HepG2 (cell line): ENCODE data around the gene DTNA. TPM values are rescaled to one million over a fixed set of nuclear protein-coding genes. Genes with fewer than 3 reads are reported as not detected.

Source experiments
- HNRNPH1 ChIP-seq: fragments of 200-400 bp; formaldehyde crosslinking; optimal IDR thresholded peaks from 2 replicates; pipeline ENCODE3; 2017; ENCODE audit warnings: mild to moderate bottlenecking, low read depth, low read length
- HOXA7 ChIP-seq: sonication (generic); formaldehyde crosslinking; IDR thresholded peaks from 2 replicates; pipeline ENCODE4 v1.8.1; 2022; ENCODE audit warnings: mild to moderate bottlenecking, missing genetic modification reagents, moderate library complexity
- ISL2 ChIP-seq: sonication (generic); formaldehyde crosslinking; IDR thresholded peaks from 2 replicates; pipeline ENCODE4 v1.5.0; 2020; ENCODE audit warnings: missing genetic modification reagents
- PRPF4 ChIP-seq: fragments of 200-400 bp; formaldehyde crosslinking; IDR thresholded peaks from 2 replicates; pipeline ENCODE4 v1.6.1; 2016; ENCODE audit warnings: low read length, low read depth; ENCODE audit not compliant: poor library complexity, severe bottlenecking
- SNAPC2 ChIP-seq: sonication (generic); formaldehyde crosslinking; IDR thresholded peaks from 2 replicates; pipeline ENCODE4 v1.8.1; 2022; ENCODE audit warnings: mild to moderate bottlenecking, missing genetic modification reagents
- SYNCRIP ChIP-seq: fragments of 200-400 bp; formaldehyde crosslinking; IDR thresholded peaks from 2 replicates; pipeline ENCODE4 v1.6.1; 2018; ENCODE audit warnings: mild to moderate bottlenecking, low read depth, low read length; ENCODE audit not compliant: insufficient read depth
- TP53 ChIP-seq: sonication (generic); formaldehyde crosslinking; conservative IDR thresholded peaks from 2 replicates; pipeline ENCODE4 v1.4.0; 2020; ENCODE audit warnings: missing genetic modification reagents
- ZBTB42 ChIP-seq: sonication (generic); formaldehyde crosslinking; IDR thresholded peaks from 2 replicates; pipeline ENCODE4 v1.5.0; 2020; ENCODE audit warnings: mild to moderate bottlenecking, missing genetic modification reagents
- ZNF225 ChIP-seq: sonication (generic); formaldehyde crosslinking; IDR thresholded peaks from 2 replicates; pipeline ENCODE4 v1.4.0; 2020; ENCODE audit warnings: mild to moderate bottlenecking, missing genetic modification reagents
- ZNF501 ChIP-seq: sonication (generic); formaldehyde crosslinking; IDR thresholded peaks from 2 replicates; pipeline ENCODE4 v1.5.1; 2020; ENCODE audit warnings: mild to moderate bottlenecking, moderate library complexity, missing genetic modification reagents
- ZNF660 ChIP-seq: sonication (generic); formaldehyde crosslinking; IDR thresholded peaks from 2 replicates; pipeline ENCODE4 v1.5.1; 2020; ENCODE audit warnings: mild to moderate bottlenecking, low read depth, missing genetic modification reagents, borderline replicate concordance
- ZNF724P ChIP-seq: sonication (generic); formaldehyde crosslinking; IDR thresholded peaks from 2 replicates; pipeline ENCODE4 v1.8.0; 2022; ENCODE audit warnings: missing genetic modification reagents, borderline replicate concordance
- polyA plus RNA-seq, 8 experiments: library from polyadenylated mRNA; depleted of rRNA in 3 of 8; stranded (reverse) in 7 of 8; unstranded in 1 of 8; fragments of >200 nt; fragmentation: Illumina TruSeq in 4 of 8; extraction: Trizol in 4 of 8; gene quantifications; 2 replicates each; pipeline versions ENCODE4 v1.2.1 to v1.2.3, GENCODE V29; 2011 to 2016; ENCODE audit warnings: low read depth in 4 of 8, missing spikeins in 1 of 8, mixed read lengths in 1 of 8; ENCODE audit not compliant: insufficient read depth in 1 of 8
- total RNA-seq, 5 experiments: library from RNA; depleted of rRNA; stranded (reverse); fragments of >200 nt; fragmentation: Illumina TruSeq; extraction: Trizol; gene quantifications; 2 replicates each; pipeline ENCODE4 v1.2.3, GENCODE V29; 2016; ENCODE audit warnings: low read depth in 1 of 5
- TF ChIP-seq, protein P1 (sequence below): sonication (generic); formaldehyde crosslinking; IDR thresholded peaks from 2 replicates; pipeline ENCODE4 v1.4.0; 2020; ENCODE audit warnings: missing genetic modification reagents, borderline replicate concordance
- TF ChIP-seq, protein P2 (sequence below): sonication (generic); formaldehyde crosslinking; IDR thresholded peaks from 2 replicates; pipeline ENCODE4 v1.5.0; 2020; ENCODE audit warnings: mild to moderate bottlenecking, missing genetic modification reagents, moderate library complexity
- TF ChIP-seq, protein P3 (sequence below): sonication (generic); formaldehyde crosslinking; IDR thresholded peaks from 2 replicates; pipeline ENCODE4 v1.4.0; 2020; ENCODE audit warnings: mild to moderate bottlenecking, missing genetic modification reagents
- TF ChIP-seq, protein P4 (sequence below): sonication (generic); formaldehyde crosslinking; IDR thresholded peaks from 2 replicates; pipeline ENCODE4 v1.5.1; 2020; ENCODE audit warnings: missing genetic modification reagents, mild to moderate bottlenecking, borderline replicate concordance
- TF ChIP-seq, protein P5 (sequence below): sonication (generic); formaldehyde crosslinking; IDR thresholded peaks from 2 replicates; pipeline ENCODE4 v1.8.1; 2023; ENCODE audit warnings: mild to moderate bottlenecking, missing genetic modification reagents, borderline replicate concordance
- TF ChIP-seq, protein P6 (sequence below): sonication (generic); formaldehyde crosslinking; IDR thresholded peaks from 2 replicates; pipeline ENCODE4 v1.8.0; 2022; ENCODE audit warnings: missing genetic modification reagents, mild to moderate bottlenecking, borderline replicate concordance

The DTNA gene
- total and polyA plus RNA-seq, 2 of the 13 experiments (the other 11 are each of a cell fraction or from before 2014, with no cell fraction given): 8.5 to 29.0 TPM

DNA sequence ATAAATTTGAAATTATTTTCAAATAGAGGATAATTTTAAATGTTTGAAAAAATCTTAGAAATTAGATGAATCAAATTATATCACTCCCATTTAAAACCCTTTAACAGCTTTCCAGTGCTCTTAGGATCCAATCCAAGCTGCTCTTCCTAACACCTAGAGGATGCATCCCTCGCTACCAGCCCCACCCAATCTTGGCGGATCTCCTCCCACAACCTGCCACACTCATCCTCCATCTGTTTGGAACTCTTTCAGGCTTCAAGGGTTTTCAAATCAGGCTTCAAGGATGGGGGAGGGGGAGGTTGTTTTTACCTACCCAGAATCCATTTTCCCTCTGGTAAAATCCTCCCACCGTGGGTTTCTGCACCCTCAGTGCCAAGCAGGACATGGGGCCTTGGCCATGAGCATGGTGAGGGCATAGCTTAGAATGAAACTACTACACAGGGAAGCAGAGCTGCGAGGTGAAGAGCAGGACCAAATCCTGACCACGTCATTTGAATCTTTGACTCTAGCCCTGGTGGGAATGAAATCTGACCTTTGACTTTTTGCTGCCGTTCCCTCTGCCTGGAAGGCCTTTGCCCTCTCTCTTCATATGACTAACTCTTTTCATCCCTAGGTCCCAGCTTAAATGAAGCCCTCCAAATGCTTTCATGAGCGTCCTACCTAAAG is 218.1 kb downstream of the DTNA start (continued):
- TF ChIP-seq, protein P1, sequence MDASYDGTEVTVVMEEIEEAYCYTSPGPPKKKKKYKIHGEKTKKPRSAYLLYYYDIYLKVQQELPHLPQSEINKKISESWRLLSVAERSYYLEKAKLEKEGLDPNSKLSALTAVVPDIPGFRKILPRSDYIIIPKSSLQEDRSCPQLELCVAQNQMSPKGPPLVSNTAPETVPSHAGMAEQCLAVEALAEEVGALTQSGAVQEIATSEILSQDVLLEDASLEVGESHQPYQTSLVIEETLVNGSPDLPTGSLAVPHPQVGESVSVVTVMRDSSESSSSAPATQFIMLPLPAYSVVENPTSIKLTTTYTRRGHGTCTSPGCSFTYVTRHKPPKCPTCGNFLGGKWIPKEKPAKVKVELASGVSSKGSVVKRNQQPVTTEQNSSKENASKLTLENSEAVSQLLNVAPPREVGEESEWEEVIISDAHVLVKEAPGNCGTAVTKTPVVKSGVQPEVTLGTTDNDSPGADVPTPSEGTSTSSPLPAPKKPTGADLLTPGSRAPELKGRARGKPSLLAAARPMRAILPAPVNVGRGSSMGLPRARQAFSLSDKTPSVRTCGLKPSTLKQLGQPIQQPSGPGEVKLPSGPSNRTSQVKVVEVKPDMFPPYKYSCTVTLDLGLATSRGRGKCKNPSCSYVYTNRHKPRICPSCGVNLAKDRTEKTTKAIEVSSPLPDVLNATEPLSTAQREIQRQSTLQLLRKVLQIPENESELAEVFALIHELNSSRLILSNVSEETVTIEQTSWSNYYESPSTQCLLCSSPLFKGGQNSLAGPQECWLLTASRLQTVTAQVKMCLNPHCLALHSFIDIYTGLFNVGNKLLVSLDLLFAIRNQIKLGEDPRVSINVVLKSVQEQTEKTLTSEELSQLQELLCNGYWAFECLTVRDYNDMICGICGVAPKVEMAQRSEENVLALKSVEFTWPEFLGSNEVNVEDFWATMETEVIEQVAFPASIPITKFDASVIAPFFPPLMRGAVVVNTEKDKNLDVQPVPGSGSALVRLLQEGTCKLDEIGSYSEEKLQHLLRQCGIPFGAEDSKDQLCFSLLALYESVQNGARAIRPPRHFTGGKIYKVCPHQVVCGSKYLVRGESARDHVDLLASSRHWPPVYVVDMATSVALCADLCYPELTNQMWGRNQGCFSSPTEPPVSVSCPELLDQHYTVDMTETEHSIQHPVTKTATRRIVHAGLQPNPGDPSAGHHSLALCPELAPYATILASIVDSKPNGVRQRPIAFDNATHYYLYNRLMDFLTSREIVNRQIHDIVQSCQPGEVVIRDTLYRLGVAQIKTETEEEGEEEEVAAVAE: peak; percentile 58; the same call in 1 of the 2 replicates
- no peak for TF ChIP-seq HNRNPH1
- TF ChIP-seq, protein P2, sequence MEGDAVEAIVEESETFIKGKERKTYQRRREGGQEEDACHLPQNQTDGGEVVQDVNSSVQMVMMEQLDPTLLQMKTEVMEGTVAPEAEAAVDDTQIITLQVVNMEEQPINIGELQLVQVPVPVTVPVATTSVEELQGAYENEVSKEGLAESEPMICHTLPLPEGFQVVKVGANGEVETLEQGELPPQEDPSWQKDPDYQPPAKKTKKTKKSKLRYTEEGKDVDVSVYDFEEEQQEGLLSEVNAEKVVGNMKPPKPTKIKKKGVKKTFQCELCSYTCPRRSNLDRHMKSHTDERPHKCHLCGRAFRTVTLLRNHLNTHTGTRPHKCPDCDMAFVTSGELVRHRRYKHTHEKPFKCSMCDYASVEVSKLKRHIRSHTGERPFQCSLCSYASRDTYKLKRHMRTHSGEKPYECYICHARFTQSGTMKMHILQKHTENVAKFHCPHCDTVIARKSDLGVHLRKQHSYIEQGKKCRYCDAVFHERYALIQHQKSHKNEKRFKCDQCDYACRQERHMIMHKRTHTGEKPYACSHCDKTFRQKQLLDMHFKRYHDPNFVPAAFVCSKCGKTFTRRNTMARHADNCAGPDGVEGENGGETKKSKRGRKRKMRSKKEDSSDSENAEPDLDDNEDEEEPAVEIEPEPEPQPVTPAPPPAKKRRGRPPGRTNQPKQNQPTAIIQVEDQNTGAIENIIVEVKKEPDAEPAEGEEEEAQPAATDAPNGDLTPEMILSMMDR (CRISPR knock-in tag): no peak
- peak; percentile 40; the same call in 1 of the 2 replicates for TF ChIP-seq ZNF501 (CRISPR knock-in tag)
- TF ChIP-seq, protein P3, sequence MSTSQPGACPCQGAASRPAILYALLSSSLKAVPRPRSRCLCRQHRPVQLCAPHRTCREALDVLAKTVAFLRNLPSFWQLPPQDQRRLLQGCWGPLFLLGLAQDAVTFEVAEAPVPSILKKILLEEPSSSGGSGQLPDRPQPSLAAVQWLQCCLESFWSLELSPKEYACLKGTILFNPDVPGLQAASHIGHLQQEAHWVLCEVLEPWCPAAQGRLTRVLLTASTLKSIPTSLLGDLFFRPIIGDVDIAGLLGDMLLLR (CRISPR knock-in tag): no peak
- TF ChIP-seq, protein P4, sequence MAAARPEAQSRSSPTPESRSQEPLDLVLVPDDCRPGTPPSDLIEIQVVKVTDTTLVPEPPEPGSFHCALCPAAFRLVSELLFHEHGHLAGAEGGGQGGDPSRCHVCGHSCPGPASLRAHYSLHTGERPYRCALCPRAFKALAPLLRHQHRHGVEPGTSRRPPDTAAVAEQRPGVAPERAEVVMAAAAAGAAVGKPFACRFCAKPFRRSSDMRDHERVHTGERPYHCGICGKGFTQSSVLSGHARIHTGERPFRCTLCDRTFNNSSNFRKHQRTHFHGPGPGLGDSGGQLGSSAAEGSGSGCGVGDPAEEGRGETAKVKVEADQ (CRISPR knock-in tag): no peak
- TF ChIP-seq ZNF660 (CRISPR knock-in tag): no peak
- no peak for TF ChIP-seq ISL2 (CRISPR knock-in tag)
- TF ChIP-seq ZNF225 (CRISPR knock-in tag): no peak
- TF ChIP-seq, protein P5, sequence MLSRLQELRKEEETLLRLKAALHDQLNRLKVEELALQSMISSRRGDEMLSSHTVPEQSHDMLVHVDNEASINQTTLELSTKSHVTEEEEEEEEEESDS (CRISPR knock-in tag): peak; percentile 92; the same call in 1 of the 2 replicates
- TF ChIP-seq HOXA7: no peak
- TF ChIP-seq SYNCRIP: no peak
- no peak for TF ChIP-seq ZBTB42 (CRISPR knock-in tag)
- no peak for TF ChIP-seq TP53
- TF ChIP-seq, protein P6, sequence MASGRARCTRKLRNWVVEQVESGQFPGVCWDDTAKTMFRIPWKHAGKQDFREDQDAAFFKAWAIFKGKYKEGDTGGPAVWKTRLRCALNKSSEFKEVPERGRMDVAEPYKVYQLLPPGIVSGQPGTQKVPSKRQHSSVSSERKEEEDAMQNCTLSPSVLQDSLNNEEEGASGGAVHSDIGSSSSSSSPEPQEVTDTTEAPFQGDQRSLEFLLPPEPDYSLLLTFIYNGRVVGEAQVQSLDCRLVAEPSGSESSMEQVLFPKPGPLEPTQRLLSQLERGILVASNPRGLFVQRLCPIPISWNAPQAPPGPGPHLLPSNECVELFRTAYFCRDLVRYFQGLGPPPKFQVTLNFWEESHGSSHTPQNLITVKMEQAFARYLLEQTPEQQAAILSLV (CRISPR knock-in tag): no peak
- no peak for TF ChIP-seq PRPF4
- TF ChIP-seq SNAPC2 (CRISPR knock-in tag): 0 out of 2 replicates have a peak, but pooled peaks have one; percentile 83
- 0 out of 2 replicates have a peak, but pooled peaks have one; percentile 39 for TF ChIP-seq ZNF724P
